Measurements from ENCODE around the gene CHERP.
"Not testable (repeated sequence)": the region's sequence is repeated elsewhere in the genome, so short reads cannot be mapped to it uniquely, and the experiment has no call there.

The CHERP gene

GRCh38 chr19:16476401-16476800 lies 65.8 kb downstream of the CHERP start:
- no peak for DNase-seq (ENCODE audit: low read depth, low spot score)

- no peak for DNase-seq (ENCODE audit: low read depth, low spot score)
Observed at GRCh38 chr19:16473875-16474392, 68.3 kb downstream of the CHERP start.

GRCh38 chr19:16472992-16473391 lies 69.2 kb downstream of the CHERP start:
- no peak for DNase-seq (ENCODE audit: low read depth, low spot score)

- not testable (repeated sequence) for DNase-seq (ENCODE audit: low read depth, low spot score)
Observed at GRCh38 chr19:16472559-16472899, 69.7 kb downstream of the CHERP start.

GRCh38 chr19:16470911-16471811 lies 71.1 kb downstream of the CHERP start:
- DNase-seq (ENCODE audit: low read depth, low spot score) = no peak

- DNase-seq (ENCODE audit: low read depth, low spot score) = no peak
Observed at GRCh38 chr19:16470541-16470910, 71.7 kb downstream of the CHERP start.

Measured in activated CD4-positive, CD25-positive, alpha-beta regulatory T cell treated with anti-CD3 and anti-CD28 coated beads, Interleukin-2, amount 50 U/mL, for 16 hours (primary cell).